Mucosa of gallbladder (tissue), 1 donor: Measurements from ENCODE around the gene NSMF. TPM values are rescaled to one million over a fixed set of nuclear protein-coding genes. Genes with fewer than 3 reads are reported as not detected.
"Not testable (repeated sequence)": the region's sequence is repeated elsewhere in the genome, so short reads cannot be mapped to it uniquely, and the experiment has no call there.

Experiments used
- DNase-seq: peaks from one replicate; pipeline ENCODE4 v3.0.0-alpha.2; 2020; ENCODE audit warnings: low spot score
- total RNA-seq: library from RNA; stranded (reverse); gene quantifications from one replicate; pipeline ENCODE4 v1.2.1, GENCODE V29; 2021
- donor health status: DM: no; HTN: no; CAD: no.

NSMF gene
- total RNA-seq, 1 donor from 2014 or later: 69.6 TPM

DNA sequence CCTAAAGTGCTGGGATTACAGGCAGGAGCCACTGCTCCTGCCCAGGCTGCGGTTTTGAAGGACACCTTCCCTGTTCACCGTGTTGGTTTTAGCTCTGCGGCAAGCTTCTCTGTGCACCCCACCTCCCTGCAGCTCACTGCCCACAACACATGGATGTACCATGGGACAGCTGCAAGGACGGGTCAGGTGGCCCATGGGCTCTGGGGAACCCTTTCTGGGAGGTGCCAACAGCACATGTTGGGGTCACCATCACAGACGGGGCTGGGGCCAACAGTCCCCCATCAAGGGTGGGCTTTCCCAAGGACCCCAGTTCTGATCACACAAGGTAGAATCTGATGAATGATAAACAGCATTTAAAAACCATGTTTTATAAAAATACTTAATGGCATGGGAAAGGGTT is 43.7 kb downstream of the NSMF start:
- no peak for DNase-seq

GRCh38 chr9:137412431-137412830 is 46.7 kb downstream of the NSMF start:
- DNase-seq: no peak

DNA sequence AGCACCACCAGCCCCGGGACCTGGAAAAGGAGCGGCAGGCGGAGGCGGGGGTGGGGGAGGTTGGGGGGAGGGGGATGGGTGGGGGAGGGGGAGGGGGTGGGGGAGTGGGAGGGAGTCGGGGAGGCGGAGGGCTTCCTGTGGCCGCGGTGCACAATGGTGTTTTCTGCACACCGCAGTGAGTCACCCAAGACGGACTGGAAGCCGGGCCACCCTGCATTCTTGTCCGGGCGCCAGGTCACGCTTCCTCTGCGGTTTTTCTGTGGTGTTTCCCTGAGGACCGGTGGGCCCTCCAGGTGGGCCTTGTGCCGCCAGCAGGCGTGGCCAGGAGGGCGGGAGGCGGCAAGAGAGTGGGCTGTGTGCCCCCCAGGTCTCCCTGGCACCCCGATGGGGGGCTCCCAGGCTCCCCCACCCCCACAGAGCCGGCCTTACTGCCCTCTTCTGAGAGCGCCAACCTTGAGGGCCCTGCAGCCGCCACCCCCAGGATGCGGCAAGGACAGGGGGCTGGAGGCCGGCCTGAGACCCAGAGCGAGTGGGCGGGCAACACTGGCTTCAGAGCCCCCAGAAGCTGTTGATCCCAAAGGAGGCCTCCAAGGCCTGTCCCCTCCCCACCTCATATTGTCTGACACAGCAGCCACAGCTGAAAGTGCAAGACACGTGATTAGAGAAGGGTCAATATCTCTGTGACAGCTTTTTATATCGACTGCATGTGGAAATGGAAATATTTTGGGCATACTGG is 47.3 kb downstream of the NSMF start:
- DNase-seq: peak; percentile 90

- no peak for DNase-seq
These were observed 47.9 kb downstream of the NSMF start for GRCh38 chr9:137411260-137411644.

DNA sequence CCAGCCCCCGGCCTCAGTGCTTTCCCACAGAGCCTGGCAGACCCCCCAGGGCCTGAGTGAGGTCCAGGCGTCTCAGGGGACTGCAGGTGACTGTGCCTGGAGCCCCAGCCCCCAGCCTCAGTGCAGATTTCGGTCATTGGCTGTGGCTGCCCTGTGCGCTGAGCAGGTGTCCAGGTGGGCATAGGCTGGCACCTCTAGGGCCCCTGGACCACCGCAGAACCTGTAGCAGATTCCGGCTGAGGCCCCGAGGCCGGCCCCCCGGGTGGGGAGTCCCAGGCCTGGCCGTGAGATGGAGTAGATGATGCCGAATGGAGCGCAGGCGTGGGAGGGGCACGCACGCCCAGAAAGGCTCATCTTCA is 48.3 kb downstream of the NSMF start:
- no peak for DNase-seq

GRCh38 chr9:137410236-137410890 is 48.8 kb downstream of the NSMF start:
- not testable (repeated sequence) for DNase-seq

GRCh38 chr9:137409515-137409914 is 49.6 kb downstream of the NSMF start:
- DNase-seq: no peak

DNA sequence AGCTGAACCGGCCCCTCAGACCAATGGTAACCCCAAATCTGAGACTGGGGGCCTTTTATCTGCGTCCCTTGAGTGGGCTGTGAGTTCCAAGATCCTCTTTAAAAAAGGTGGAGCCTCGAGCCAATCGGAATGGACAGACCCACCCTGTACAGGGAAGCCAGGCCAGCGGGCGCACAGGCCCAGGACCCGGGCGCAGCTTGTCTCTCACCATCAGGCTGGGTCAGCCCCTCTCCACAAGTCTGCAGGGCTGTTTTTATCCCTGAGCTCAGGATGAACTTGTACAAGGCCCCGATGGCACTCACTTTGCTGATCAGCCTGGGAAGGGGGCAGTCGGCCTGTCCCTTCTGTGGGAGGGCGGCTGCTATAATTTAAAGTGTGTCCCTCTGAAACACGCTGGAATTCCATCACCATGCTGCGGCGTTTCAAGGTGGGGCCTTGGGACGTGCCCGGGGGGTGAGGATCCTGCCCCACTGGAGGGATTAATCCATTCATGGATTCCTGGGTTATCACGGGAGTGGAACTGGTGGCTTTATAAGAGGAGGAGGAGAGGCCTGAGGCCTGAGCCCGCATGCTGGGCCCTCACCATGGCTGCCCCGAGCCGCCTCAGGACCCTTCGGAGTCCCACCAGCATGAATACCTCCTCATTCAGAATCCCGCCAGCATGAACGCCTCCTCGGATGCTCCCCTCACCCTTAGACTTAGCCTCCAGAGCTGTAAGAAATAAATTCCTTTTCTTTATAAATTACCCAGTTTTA is 50.3 kb downstream of the NSMF start:
- DNase-seq: no peak

DNA sequence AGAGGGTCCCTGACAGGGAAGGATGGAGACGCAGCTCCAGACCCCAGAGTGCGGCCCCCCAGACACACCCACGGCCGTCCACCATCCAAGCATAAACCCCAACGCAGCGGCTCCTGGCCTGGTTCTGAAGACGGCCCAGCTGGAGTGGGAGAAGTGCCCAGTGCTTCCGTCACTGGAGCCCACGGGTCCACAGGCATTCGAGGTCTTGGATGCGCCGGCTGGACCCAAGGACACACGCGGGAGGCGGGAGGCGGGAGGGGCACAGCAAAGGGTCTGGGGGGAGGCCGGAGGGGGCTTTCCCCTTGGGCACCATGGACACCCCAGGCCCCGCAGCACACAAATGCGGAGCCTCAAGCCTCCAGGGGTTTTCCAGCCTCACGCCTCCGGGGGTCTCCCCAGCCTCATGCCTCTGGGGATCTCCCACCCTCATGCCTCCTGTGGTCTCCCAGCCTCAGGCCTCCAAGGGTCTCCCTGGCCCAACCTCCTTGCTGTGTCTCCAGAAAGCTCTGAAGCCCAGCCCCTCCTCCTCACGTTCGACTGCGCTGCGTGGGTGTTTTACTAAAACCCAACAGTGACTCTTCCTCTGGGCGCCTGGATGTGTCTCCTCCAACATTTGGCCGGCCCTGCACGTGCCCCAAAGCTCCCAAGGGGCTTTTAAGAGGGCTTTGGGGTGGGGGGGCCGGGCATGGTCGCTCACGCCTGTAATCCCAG is 51.4 kb downstream of the NSMF start:
- DNase-seq: no peak

DNA sequence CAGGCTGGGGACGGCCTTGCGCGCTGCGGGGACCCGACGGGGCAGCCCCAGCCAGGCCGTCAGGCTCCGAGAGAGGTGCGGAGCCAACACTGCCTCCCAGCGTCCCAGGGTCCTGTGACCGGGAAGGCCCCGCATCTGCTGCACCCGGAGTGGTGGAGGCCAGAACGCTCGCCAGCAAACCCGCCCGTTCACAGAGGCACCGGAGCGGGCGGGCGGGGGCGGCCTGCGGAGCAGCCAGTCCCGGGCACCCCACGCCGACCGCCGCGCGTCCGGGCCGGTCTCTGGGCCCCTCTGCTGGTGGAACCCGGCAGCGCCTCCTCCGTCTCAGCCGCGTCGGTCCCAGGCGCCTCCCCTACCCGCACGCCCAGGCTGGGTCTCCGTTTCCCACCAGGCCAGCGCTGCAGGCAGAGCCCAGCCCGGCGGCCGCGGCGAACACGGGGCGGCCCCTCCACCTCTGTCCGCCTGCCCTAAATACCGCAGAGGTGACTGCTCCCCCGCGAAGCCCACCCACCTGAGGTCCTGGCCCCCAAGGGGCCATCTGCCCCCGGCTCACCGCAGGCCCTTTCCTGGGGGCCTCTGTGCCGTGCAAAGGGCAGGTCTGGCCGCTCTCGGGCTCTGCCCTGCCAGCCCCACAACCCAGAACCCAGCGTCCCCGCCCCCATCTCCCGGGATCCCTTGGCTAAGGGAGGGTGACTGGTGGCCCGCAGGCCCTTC is 52.1 kb downstream of the NSMF start:
- DNase-seq: peak; percentile 62

DNA sequence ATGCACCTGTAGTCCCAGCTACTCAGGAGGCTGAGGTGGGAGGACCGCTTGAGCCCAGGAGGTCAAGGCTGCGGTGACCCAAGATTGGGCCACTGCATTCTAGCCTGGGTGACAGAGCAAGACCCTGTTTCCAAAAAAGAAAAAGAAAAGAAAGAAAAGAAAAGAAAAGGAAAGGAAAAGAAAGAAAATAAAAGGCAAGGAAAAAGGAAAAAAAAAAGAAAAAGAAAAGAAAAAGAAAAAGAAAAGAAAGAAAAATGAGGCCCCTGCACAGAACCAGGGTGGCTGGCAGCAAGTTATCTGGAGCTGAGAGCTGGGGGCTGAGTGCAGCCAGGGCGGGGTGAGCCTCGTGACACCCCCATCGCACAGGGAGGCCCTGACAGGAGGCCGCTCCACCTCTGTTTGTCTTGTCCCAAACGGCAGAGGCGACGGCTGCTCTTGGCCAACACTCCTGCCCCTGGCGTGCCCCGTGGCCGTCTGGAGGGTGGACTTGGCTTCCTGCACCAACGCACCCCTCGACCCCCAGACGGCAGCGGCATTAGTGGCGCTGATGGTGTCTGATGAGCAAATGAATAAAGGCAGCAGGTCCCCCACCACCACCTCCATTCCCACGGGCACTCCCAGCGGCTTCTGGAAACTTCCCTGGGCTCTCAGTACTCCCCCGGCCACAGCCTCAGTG is 52.9 kb downstream of the NSMF start:
- DNase-seq: no peak

DNA sequence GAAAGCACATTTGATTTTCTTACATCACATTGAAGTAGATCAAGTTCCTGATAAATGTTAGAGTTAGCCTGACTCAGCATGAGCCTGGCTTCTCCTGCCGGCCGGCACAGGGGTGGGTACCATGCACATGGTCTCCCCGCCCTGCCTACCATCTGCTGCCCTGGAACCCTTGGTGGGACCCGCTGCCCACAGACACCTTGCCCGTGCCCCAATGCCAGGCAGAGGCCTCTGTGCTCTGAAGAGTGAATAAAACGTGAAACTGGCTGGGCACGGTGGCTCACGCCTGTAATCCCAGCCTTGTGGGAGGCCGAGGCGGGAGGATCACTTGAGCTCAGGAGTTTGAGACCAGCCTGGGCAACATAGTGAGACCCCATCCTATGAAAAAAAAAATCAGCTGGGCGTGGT is 53.5 kb downstream of the NSMF start:
- no peak for DNase-seq

GRCh38 chr9:137404961-137405567 is 54.1 kb downstream of the NSMF start:
- no peak for DNase-seq

DNA sequence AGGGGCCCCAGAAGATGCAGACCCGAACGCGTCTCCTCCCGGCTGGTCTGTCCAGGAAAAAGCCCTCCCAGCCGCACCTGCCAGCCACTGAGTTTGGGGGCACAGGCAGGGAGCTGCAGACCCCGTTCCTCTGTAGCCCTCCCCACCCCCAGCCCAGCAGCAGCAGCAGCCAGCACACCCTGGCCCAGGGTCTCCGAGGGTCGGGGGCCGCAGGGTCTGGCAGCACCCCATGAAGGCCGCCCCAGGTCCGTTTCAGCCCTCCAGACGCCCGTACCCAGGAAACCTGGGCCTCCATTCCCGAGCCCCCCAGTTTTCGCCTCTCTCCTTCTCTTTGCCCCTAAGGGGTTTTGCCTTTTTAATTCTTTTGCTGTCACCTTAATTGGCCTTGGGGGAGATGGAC is 55.9 kb downstream of the NSMF start:
- no peak for DNase-seq

DNA sequence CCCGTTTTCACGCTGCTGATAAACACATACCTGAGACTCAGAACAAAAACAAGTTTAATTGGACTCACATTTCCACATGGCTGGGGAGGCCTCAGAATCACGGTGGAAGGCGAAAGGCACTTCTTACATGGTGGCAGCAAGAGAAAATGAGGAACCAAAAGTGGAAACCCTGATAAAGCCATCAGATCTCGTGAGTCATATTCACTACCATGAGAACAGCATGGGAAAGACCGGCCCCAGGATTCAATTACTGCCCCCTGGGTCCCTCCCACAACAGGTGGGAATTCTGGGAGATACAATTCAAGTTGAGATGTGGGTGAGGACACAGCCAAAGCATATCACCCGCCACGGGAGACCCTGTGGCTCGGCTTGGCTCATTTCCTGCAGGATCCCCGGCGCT is 56.4 kb downstream of the NSMF start:
- DNase-seq: no peak

- DNase-seq: no peak
These were observed 60.3 kb downstream of the NSMF start for GRCh38 chr9:137398561-137399468.

DNA sequence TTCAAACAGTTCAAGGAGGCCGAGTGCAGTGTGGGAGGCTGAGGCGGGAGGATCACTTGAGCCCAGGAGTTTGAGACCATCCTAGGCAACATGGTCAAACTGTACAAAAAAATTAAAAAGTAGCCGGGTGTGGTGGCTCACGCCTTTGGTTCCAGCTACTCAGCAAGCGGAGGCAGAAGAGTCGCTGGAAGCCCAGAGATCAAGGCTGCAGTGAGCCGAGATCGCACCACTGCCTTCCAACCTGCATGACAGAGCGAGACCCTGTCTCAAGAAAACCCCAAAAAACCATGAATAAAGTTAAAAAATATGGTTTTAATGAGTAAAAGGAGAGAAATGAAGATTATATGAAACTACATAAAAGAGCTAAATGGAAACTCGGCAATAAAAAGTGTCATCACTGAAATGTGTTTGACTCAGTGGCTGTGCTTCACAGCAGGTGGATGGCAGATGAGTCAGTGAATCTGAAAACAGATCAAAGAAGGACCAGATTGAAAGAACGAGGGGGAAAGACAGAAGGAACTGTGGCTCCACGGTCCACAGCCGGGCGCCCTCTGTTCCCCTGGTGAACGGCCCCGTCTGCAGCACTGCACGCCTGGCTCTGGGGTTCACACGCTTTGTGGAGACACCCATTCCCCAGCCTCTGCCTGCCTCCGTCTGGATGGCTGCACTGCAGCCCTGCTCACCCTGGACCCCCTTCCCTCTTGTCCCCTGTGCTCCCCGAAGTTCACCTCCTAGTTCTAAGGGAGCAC is 61.3 kb downstream of the NSMF start:
- no peak for DNase-seq
